GM21528 (cell line): ENCODE measurements around the gene EXT2.
A peak's percentile ranks its signal among the peaks of the same experiment; 100 is the strongest.

Experiments used
- ATAC-seq: cut with Tn5 transposase; IDR thresholded peaks from one replicate; pipeline ENCODE4 v1.9.1; 2021; ENCODE audit warnings: mild to moderate bottlenecking, moderate library complexity; ENCODE audit not compliant: unreplicated experiment, low FRiP score

Gene EXT2

GRCh38 chr11:44159848-44160721, 64.6 kb downstream of the EXT2 start:
- ATAC-seq: peak; percentile 71

DNA sequence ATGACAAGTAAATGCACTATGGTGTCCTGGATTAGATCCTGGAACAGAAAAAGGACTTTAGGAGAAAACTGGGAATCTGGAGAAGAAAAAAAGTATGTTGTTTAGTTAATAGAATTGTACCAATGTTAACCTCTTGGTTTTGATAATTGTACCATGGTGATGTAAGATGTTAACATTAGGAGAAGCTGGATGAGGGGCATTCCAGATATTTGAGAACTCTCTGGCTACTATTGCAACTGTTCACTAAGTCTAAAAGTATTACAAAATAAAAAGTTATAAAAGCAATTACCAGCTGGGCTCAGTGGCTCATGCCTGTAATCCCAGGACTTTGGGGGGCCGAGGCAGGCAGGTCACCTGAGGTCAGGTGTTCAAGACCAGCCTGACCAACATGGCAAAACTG, 66.5 kb downstream of the EXT2 start:
- no peak for ATAC-seq

- no peak for ATAC-seq
These were observed 67.2 kb downstream of the EXT2 start for GRCh38 chr11:44162662-44163061.

GRCh38 chr11:44165432-44165831, 70.0 kb downstream of the EXT2 start:
- no peak for ATAC-seq

DNA sequence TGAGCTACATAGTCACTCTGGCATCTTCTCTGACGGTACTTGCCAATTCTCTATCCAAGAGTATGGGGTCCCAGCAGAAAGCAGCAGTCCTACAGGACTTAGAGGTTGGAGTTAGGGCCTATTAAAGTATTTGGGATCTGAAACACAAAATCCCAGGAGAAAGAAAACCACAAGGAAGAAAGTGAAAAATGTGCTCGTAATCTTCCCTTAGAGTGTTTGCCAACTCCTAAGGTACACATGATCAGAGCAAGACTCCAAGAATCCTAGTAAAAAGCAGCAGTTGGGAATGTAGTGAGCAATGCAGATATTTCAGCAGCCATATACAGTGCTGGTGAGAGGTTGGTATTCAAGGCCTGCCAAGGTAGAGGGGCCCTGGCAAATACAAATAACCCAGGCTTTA, 71.6 kb downstream of the EXT2 start:
- ATAC-seq: no peak

DNA sequence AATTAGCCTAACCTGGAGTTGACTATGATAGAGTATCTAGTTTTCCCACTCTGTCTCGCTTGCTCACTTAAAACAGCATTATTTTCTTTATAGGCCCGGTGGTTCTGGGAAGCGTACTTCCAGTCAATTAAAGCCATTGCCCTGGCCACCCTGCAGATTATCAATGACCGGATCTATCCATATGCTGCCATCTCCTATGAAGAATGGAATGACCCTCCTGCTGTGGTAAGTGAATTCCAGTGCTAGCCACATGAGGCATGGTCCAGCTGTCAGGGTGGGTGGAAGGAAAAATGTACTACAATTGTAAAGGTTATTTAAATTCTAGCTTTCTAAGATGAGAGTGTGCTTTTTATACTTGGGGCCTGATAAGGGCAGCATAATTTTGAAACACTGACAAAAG, 76.0 kb downstream of the EXT2 start:
- no peak for ATAC-seq

- no peak for ATAC-seq
These were observed 77.5 kb downstream of the EXT2 start for GRCh38 chr11:44172966-44173365.

GRCh38 chr11:44174842-44175241, 79.4 kb downstream of the EXT2 start:
- no peak for ATAC-seq

DNA sequence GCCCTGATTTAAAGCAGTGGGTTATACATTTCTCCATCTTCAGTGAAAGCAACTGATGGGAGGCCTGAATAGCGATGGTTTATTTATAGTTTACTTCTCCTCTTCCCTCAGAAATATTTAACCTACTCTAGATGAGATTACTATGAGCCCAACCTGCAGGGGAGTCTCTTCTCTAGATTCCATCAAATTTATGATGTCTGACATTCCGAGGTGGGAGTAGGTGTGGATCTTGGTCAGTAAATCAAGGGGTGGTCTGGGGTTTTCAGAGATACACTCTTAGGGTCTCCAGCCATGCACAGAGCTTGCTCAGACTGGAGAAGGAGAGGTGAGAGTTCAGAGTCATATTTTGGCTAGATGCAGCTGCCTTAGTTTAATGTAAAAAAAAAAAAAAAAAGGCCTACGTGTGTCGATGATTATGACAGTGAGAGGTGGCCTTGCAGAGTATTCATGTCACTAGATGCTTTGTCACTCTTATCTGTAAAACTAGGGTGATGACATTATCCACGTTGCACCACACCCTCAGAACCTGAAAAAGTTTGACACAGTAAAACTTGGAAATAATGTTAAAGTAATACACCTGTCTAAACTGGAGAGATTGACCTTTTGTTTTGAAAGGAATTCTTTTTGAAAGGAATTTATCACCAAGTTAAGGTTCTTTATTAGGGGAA, 81.2 kb downstream of the EXT2 start:
- ATAC-seq: no peak

GRCh38 chr11:44177905-44178304, 82.4 kb downstream of the EXT2 start:
- ATAC-seq: no peak

GRCh38 chr11:44178381-44178780, 82.9 kb downstream of the EXT2 start:
- ATAC-seq: no peak

GRCh38 chr11:44179173-44179572, 83.7 kb downstream of the EXT2 start:
- no peak for ATAC-seq

- ATAC-seq: no peak
These were observed 84.6 kb downstream of the EXT2 start for GRCh38 chr11:44180107-44180506.

DNA sequence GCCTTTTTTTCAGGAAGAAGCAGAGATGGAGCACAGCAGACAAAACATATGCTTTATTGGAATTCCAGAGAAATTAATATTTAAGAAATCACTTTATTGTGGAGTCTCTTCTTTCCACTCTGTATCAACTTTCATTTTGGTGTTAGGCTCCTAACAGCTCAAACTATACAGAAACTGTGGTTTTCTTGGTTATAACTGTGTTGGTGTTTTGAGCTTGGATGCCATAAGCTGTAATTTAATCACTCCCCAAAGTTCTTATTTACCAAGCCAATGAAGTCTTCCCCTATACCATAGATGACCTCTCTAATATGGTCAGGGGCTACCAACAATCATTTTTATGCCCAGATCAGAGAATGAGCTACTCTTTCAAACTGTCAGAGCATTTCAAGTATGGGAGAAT, 90.0 kb downstream of the EXT2 start:
- no peak for ATAC-seq

GRCh38 chr11:44186321-44186930, 90.9 kb downstream of the EXT2 start:
- ATAC-seq: no peak

- ATAC-seq: no peak
These were observed 93.2 kb downstream of the EXT2 start for GRCh38 chr11:44188643-44189042.

DNA sequence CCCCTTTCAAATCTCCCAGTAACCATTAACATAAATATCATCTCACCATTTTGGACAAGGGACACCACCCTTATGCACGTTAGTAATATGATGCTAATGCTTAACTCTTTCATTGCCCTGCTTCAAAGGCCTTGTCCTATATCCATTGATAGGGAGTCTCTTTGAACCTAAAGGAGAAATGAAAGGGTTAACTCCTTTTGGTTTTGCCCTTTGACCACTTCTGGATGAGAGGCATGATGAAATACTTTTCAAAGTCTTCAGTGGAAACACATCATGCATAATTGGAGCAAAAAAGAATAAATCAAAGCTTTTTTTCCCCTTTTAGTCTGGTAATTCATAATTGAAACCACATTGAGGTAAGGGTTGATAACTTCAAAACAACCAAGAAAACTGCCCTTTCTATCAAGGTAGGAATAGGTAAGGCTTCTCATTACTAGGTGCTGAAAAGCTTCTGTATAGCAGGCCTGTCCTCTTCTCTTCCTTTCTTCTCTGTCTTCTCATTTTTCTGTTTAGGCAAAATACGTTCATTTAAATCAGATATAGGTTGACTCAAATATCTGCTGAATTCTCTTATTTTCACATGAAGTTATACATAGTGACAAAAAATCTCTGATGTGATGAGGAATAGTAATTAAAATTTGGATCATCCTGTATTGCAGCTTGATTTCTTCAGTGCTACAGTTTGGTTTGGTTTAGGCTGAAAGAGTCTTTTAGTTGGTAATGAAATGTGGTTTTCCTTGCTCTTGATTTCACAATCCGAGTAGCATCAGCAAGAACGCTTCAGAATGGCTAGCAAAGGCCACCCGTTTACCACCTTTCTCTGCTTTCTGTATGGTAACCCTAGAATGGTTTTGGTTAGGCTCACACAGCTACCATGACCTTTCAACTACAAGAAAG, 94.8 kb downstream of the EXT2 start:
- ATAC-seq: no peak

DNA sequence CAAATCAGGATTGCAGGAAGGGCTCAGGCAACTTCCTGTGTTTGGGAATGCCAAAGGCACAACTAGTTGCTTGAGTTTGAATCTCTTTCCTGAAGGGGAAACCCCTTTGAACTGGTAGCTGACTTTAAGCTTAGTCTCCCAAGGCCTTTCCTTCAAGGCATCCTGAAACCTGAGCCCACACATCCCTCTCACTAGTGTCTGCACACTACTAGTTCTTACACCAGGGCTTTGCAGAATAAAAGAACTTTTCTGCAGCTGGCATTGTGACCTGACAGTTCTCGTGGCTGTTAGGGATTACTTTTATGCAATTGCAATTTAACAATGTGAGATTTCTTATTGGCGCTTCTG, 95.4 kb downstream of the EXT2 start:
- ATAC-seq: no peak

DNA sequence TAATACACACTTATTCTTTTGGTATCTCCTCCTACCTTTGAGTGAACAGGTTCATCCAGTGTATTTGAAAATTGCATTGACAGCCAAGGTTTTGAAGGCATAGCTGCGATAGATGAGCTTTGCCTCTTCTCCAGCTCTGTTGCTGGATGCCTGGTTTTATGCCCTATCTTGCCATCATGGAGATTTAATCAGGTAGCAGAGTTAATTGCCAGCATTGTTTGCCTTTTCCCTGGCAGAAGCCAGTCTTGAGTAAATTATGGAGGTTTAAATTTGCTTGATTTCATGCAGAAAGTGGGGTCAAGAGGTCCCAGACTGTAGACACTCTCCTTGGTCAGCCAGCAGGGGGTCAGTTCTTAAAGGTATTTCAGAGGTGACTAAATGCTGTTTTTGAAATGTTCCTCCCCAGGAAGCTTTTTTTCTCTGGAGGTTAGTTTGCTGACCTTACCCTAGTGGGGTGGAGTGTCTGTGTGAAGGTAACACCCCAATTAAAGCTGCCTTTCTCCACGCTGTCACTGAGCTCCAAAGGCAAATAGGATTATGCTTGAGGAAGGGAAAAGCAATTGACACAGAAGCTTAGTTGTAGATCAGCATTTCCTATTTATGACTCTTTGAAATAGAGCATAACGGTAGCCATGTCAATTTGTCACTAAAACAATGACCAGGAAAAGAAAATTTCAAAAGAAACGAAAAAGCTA, 96.0 kb downstream of the EXT2 start:
- no peak for ATAC-seq

DNA sequence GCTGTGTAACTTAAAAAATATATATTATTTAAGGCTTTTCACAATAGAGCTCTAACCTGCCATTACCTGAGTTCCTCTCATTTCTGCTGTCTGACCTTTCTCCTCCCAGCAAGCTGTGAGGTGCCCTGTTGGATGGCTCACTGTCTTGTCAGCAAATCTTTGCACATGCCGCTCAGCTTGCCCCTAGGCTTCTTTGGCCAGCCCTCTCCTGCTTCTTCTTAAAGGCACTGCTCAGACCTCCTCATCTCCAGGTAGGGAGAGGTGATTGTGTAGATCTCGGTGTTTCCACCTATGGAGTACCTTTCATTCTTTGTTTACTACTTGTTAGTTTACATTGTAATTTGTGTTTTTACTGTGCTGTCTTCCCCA, 96.5 kb downstream of the EXT2 start:
- ATAC-seq: no peak
